Liver (tissue), 9 donors: Measurements from ENCODE around the gene CRYZ. TPM values are rescaled to one million over a fixed set of nuclear protein-coding genes. Genes with fewer than 3 reads are reported as not detected.

Experiments used
- DNase-seq: peaks from one replicate; pipeline ENCODE4 v3.0.0-alpha.2; 2017; ENCODE audit warnings: low spot score
- H3K27ac ChIP-seq, 2 donors: one replicate each; pipeline ENCODE4 v1.7.0; 2013; ENCODE audit warnings: inconsistent platforms in 2 of 2, low read length in 2 of 2, control low read depth in 1 of 2, low read depth in 1 of 2, mild to moderate bottlenecking in 1 of 2
- H3K27me3 ChIP-seq, 4 donors: one replicate each; pipeline versions ENCODE4 v1.6.1 to v1.7.0; 2013; ENCODE audit warnings: low read length in 3 of 4, inconsistent platforms in 1 of 4, mild to moderate bottlenecking in 1 of 4, moderate library complexity in 1 of 4; ENCODE audit not compliant: control insufficient read depth in 4 of 4, insufficient read depth in 4 of 4
- H3K36me3 ChIP-seq, 4 donors: one replicate each; pipeline versions ENCODE4 v1.6.1 to v1.7.0; 2013; ENCODE audit warnings: low read length in 3 of 4, mild to moderate bottlenecking in 3 of 4, low read depth in 1 of 4, moderate library complexity in 1 of 4; ENCODE audit not compliant: control insufficient read depth in 4 of 4, insufficient read depth in 3 of 4
- H3K4me1 ChIP-seq, 4 donors: one replicate each; pipeline versions ENCODE4 v1.6.1 to v1.7.0; 2013; ENCODE audit warnings: low read length in 3 of 4, mild to moderate bottlenecking in 3 of 4, moderate library complexity in 1 of 4; ENCODE audit not compliant: control insufficient read depth in 4 of 4, insufficient read depth in 4 of 4
- H3K4me3 ChIP-seq, 3 donors: one replicate each; pipeline versions ENCODE4 v1.6.1 to v1.7.0; 2013; ENCODE audit warnings: low read length in 3 of 3, control low read depth in 1 of 3, low read depth in 1 of 3, mild to moderate bottlenecking in 1 of 3
- H3K9ac ChIP-seq, 2 donors: one replicate each; pipeline ENCODE4 v1.7.0; 2013; ENCODE audit warnings: low read length in 2 of 2, mild to moderate bottlenecking in 2 of 2, moderate library complexity in 2 of 2, control low read depth in 1 of 2, low read depth in 1 of 2
- H3K9me3 ChIP-seq, 4 donors: one replicate each; pipeline versions ENCODE4 v1.6.1 to v1.7.0; 2013; ENCODE audit warnings: low read length in 3 of 4; ENCODE audit not compliant: control insufficient read depth in 4 of 4
- ATF3 ChIP-seq: IDR thresholded peaks from 2 replicates; pipeline ENCODE4 v1.6.1; 2016; ENCODE audit warnings: antibody characterized with exemption
- CTCF ChIP-seq: fragments of 150-350 bp; IDR thresholded peaks from 2 replicates; pipeline ENCODE4 v1.5.1; 2017; ENCODE audit warnings: improper control_type of control experiment, low read depth, low read length; ENCODE audit not compliant: missing input control
- EGR1 ChIP-seq, 2 donors: IDR thresholded peaks; 2 replicates each; pipeline ENCODE4 v1.6.1; 2016 to 2018; ENCODE audit warnings: antibody characterized with exemption in 2 of 2, low read depth in 2 of 2
- FOXA1 ChIP-seq: IDR thresholded peaks from 2 replicates; pipeline ENCODE4 v1.6.1; 2016; ENCODE audit warnings: antibody characterized with exemption
- FOXA2 ChIP-seq: IDR thresholded peaks from 2 replicates; pipeline ENCODE4 v1.6.1; 2016; ENCODE audit warnings: antibody characterized with exemption
- GABPA ChIP-seq, 2 donors: IDR thresholded peaks in 1 of 2; conservative IDR thresholded peaks in 1 of 2; 2 replicates each; pipeline ENCODE4 v1.6.1; 2016; ENCODE audit warnings: antibody characterized with exemption in 2 of 2, mild to moderate bottlenecking in 1 of 2, moderate library complexity in 1 of 2
- HNF4A ChIP-seq, 2 donors: conservative IDR thresholded peaks; 2 replicates each; pipeline ENCODE4 v1.6.1; 2016; ENCODE audit warnings: antibody characterized with exemption in 2 of 2, mild to moderate bottlenecking in 2 of 2
- HNF4G ChIP-seq: IDR thresholded peaks from 2 replicates; pipeline ENCODE4 v1.6.1; 2016; ENCODE audit warnings: antibody characterized with exemption
- JUND ChIP-seq, 2 donors: IDR thresholded peaks; 2 replicates each; pipeline ENCODE4 v1.6.1; 2016; ENCODE audit warnings: antibody characterized with exemption in 2 of 2
- MAX ChIP-seq: IDR thresholded peaks from 2 replicates; pipeline ENCODE4 v1.6.1; 2016; ENCODE audit warnings: antibody characterized with exemption
- NR2F2 ChIP-seq: IDR thresholded peaks from 2 replicates; pipeline ENCODE4 v1.6.1; 2016; ENCODE audit warnings: antibody characterized with exemption
- RAD21 ChIP-seq, 2 donors: IDR thresholded peaks; 2 replicates each; pipeline ENCODE4 v1.6.1; 2016; ENCODE audit warnings: antibody characterized with exemption in 2 of 2, mild to moderate bottlenecking in 2 of 2
- REST ChIP-seq: IDR thresholded peaks from 2 replicates; pipeline ENCODE4 v1.6.1; 2016; ENCODE audit warnings: antibody characterized with exemption, mild to moderate bottlenecking
- SP1 ChIP-seq: IDR thresholded peaks from 2 replicates; pipeline ENCODE4 v1.6.1; 2018; ENCODE audit warnings: antibody characterized with exemption, mild to moderate bottlenecking
- TAF1 ChIP-seq: conservative IDR thresholded peaks from 2 replicates; pipeline ENCODE4 v1.6.1; 2016; ENCODE audit warnings: antibody characterized with exemption, mild to moderate bottlenecking
- YY1 ChIP-seq: IDR thresholded peaks from 2 replicates; pipeline ENCODE4 v1.6.1; 2016; ENCODE audit warnings: antibody characterized with exemption, mild to moderate bottlenecking
- ZBTB33 ChIP-seq: IDR thresholded peaks from 2 replicates; pipeline ENCODE4 v1.6.1; 2016; ENCODE audit warnings: antibody characterized with exemption
- WGBS: extraction: QIAGEN DNeasy Blood & Tissue Kit; methylation state at CpG from one replicate; pipeline ENCODE4 v1.1.7; 2013; 5-methylcytosine and 5-hydroxymethylcytosine counted together
- polyA plus RNA-seq, 2 donors: library from polyadenylated mRNA; stranded (reverse) in 1 of 2; unstranded in 1 of 2; fragments of 200-250 nt in 1 of 2; fragments of >200 nt in 1 of 2; fragmentation: Nextera tagmentation in 1 of 2; extraction: Ambion mirVana in 1 of 2; gene quantifications; one replicate each; pipeline versions ENCODE4 v1.2.1 to v1.2.3, GENCODE V29; 2013 to 2015
- total RNA-seq, 2 donors: library from RNA; depleted of rRNA; stranded (reverse); fragments of >200 nt; gene quantifications; one replicate each; pipeline ENCODE4 v1.2.3, GENCODE V29; 2014
- donor health status: healthy.
- donor health status: healthy.
- donor health status: healthy.
- donor health status: healthy.
- donor health status: healthy.

CRYZ gene
- total and polyA plus RNA-seq, 4 donors, result 104 to 183 (median 131) TPM

GRCh38 chr1:74690909-74691308, 41.9 kb downstream of the CRYZ start:
- Histone ChIP-seq H3K4me1 (peaks cover 0 to 8% (median 0%) of the 10 kb centered on the region in 4 donors), H3K36me3 (no peaks in the 10 kb centered on the region), H3K4me3 (no peak overlapping the region), H3K9ac (no peak overlapping the region), H3K9me3 (no peaks in the 10 kb centered on the region), H3K27ac (no peak overlapping the region), H3K27me3 (no peaks in the 10 kb centered on the region)
- 87% methylated on average over 4 of the region's 4 CpGs for WGBS
- no peak for DNase-seq
- TF ChIP-seq ATF3, result no peak
- TF ChIP-seq JUND (IDR thresholded peaks at IDR 0.05), result no peak
- TF ChIP-seq YY1, result no peak
- TF ChIP-seq MAX, result no peak
- TF ChIP-seq NR2F2, result no peak
- TF ChIP-seq HNF4A (conservative IDR thresholded peaks at IDR 0.05), result no peak
- TF ChIP-seq FOXA2, result no peak
- TF ChIP-seq GABPA (IDR thresholded peaks at IDR 0.05 in 1 of 2, conservative IDR thresholded peaks at IDR 0.05 in 1 of 2), result no peak
- TF ChIP-seq CTCF, result no peak
- TF ChIP-seq EGR1 (IDR thresholded peaks at IDR 0.05; ENCODE audit: low read depth in 2 of 2), result no peak
- TF ChIP-seq TAF1, result no peak
- TF ChIP-seq FOXA1, result no peak
- TF ChIP-seq HNF4G, result no peak
- TF ChIP-seq SP1, result no peak

GRCh38 chr1:74690364-74690696, 42.5 kb downstream of the CRYZ start:
- no peaks in the 10 kb centered on the region for H3K36me3 ChIP-seq
- DNase-seq, result no peak
- H3K27me3 ChIP-seq, result no peaks in the 10 kb centered on the region
- no peak overlapping the region for H3K4me3 ChIP-seq
- 46% methylated on average over 2 of the region's 2 CpGs for WGBS
- H3K9ac ChIP-seq, result no peak overlapping the region
- no peaks in the 10 kb centered on the region for H3K9me3 ChIP-seq
- TF ChIP-seq NR2F2 (no peak), GABPA (IDR thresholded peaks at IDR 0.05 in 1 of 2, conservative IDR thresholded peaks at IDR 0.05 in 1 of 2) (no peak), YY1 (no peak), REST (no peak), SP1 (no peak), FOXA1 (no peak), HNF4G (no peak), ZBTB33 (no peak), ATF3 (no peak), EGR1 (IDR thresholded peaks at IDR 0.05; ENCODE audit: low read depth in 2 of 2) (no peak), HNF4A (conservative IDR thresholded peaks at IDR 0.05) (no peak), RAD21 (IDR thresholded peaks at IDR 0.05) (no peak), JUND (IDR thresholded peaks at IDR 0.05) (no peak), FOXA2 (no peak), TAF1 (no peak)
- H3K27ac ChIP-seq, result no peak overlapping the region
- H3K4me1 ChIP-seq, result peaks cover 0 to 8% (median 0%) of the 10 kb centered on the region in 4 donors
